HL-60 (cell line): ENCODE results near the gene ACTL10.

Source experiments
- CTCF ChIP-seq: IDR thresholded peaks from one replicate; pipeline ENCODE4 v1.5.1; 2011; ENCODE audit warnings: low read length, control low read depth, inconsistent platforms; ENCODE audit not compliant: insufficient read depth
- GABPA ChIP-seq: IDR thresholded peaks from 2 replicates; pipeline ENCODE4 v1.6.1; 2012; ENCODE audit warnings: low read depth
- POLR2AphosphoS5 ChIP-seq: IDR thresholded peaks from 2 replicates; pipeline ENCODE4 v1.6.1; 2012; ENCODE audit warnings: low read depth
- REST ChIP-seq: IDR thresholded peaks from 2 replicates; pipeline ENCODE4 v1.6.1; 2012; ENCODE audit warnings: low read depth; ENCODE audit not compliant: insufficient replicate concordance

- TF ChIP-seq CTCF (no peak), POLR2AphosphoS5 (no peak), REST (no peak), GABPA (no peak)
Observed at GRCh38 chr20:33630507-33630906, 36.2 kb upstream of the ACTL10 start.
